ENCODE results near the gene LIM2.

GRCh38 chr19:51387924-51388389, at the start of gene LIM2:
- TF ChIP-seq, protein P1, sequence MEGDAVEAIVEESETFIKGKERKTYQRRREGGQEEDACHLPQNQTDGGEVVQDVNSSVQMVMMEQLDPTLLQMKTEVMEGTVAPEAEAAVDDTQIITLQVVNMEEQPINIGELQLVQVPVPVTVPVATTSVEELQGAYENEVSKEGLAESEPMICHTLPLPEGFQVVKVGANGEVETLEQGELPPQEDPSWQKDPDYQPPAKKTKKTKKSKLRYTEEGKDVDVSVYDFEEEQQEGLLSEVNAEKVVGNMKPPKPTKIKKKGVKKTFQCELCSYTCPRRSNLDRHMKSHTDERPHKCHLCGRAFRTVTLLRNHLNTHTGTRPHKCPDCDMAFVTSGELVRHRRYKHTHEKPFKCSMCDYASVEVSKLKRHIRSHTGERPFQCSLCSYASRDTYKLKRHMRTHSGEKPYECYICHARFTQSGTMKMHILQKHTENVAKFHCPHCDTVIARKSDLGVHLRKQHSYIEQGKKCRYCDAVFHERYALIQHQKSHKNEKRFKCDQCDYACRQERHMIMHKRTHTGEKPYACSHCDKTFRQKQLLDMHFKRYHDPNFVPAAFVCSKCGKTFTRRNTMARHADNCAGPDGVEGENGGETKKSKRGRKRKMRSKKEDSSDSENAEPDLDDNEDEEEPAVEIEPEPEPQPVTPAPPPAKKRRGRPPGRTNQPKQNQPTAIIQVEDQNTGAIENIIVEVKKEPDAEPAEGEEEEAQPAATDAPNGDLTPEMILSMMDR (IDR thresholded peaks at IDR 0.05), result no peak
- TF ChIP-seq POLR2A (IDR thresholded peaks at IDR 0.05), result no peak

Measured in uterus (tissue), 2 donors.